ENCODE measurements around the gene HS3ST2.
"Not testable (repeated sequence)": the region's sequence is repeated elsewhere in the genome, so short reads cannot be mapped to it uniquely, and the experiment has no call there.

The HS3ST2 gene

DNA sequence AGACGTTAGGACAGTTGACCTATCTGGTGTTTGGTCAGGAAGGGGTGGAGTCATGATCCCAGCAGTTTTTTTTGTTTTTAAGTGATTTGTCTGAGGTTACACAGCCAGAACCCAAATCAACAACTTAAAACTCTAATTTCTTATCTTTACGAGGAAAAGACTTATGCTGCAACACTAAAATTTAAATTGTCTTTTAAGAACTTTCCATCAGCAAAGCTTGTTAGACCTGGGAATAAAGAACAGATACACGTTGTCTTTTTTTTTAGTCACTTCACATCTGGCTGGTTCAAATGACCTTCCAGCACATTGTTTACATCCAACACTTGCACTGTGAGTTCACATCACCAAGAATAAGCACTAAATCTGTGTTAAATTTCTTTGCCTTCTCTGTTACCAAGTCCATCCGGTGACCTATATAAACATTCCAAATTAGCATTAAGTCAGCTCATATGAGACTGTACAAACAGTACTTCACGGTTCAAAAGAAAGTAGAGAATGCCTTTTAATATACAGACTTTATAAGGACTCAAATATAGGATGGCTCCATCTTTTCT, 115.0 kb downstream of the HS3ST2 start:
- DNase-seq (ENCODE audit: insufficient read length, low spot score) (no peak), FAIRE-seq (no peak)

DNA sequence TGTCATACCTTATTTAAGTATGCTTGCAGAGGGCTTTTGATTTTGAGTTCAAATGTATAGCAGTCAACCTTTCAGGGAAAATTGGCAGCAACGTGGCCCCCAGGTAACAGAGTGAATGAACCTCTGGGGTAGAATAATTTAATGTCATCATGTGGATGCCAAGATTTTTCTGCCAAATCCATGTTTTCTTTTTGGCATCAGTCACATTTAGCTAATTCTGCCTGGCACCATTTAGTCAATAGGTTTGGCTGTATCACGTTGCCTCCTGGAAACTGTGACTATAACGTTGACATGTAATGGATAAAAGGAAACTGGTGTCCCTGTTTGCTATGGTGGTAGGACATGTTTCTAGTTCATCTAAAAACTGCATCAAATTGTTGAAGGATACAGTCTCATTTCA, 115.5 kb downstream of the HS3ST2 start:
- no peak for FAIRE-seq
- DNase-seq (ENCODE audit: insufficient read length, low spot score), result no peak

DNA sequence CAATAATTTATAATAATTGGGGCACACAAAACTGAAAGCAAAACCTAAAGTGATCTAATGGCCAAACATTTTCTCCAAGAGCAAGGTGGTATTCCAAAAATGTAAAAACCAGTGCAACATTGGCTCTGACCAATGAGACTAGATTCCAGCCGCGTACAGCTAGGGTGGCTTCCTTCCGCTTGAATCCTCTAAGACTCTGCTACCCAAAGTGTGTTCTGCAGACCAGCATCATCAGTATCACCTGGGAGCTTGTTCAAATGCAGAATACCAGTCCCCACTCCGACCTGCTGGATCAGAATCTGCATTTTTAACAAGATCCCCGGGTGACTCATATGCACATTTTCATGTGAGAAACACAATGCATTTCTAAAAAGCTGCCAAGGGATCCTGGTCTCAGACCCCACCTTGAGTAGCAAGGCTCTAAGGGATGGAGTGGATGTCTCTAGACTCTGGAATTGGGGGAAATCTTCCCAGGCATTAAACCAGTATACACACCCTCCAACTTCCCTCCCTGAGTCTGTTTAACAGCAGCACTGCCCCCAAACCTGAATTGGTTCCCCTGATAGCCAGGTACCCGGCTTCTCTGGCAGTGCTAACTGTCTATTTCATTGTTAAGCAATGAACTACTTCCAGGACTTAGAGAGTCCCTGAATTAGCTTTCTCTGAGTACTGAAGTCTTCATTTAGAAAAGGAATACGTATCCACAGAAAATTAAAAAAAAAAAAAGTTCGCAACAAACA, 118.2 kb downstream of the HS3ST2 start:
- FAIRE-seq, result no peak
- no peak for DNase-seq (ENCODE audit: insufficient read length, low spot score)

- no peak for FAIRE-seq
Measured at GRCh38 chr16:22933173-22933572, 119.2 kb downstream of the HS3ST2 start.

GRCh38 chr16:22934786-22935185, 120.8 kb downstream of the HS3ST2 start:
- no peak for FAIRE-seq
- no peak for DNase-seq (ENCODE audit: insufficient read length, low spot score)

More at GRCh38 chr16:22933173-22933572, 119.2 kb downstream of the HS3ST2 start:
- DNase-seq (ENCODE audit: insufficient read length, low spot score), result no peak

GRCh38 chr16:22937169-22937568, 123.2 kb downstream of the HS3ST2 start:
- DNase-seq (ENCODE audit: insufficient read length, low spot score) (no peak), FAIRE-seq (no peak)

DNA sequence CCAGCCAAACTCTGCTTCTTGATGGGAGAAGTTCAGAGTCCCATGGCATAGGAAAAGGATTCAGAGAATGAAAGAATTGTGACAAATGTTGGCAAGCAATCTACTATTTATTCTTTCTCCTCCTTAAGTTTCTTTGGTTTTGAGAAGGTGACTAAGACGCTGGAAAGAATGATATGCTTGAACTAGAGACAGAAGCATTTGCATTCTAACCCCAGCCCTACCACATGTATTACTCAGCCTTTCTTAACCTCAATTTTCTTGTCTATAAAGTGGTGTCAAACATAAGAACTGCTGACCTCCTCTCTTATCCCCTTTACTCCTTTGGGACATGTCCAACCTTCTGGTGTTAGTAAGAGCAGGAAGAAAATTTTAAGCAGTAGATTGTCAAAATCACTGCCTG, 124.7 kb downstream of the HS3ST2 start:
- DNase-seq (ENCODE audit: insufficient read length, low spot score) (no peak), FAIRE-seq (no peak)

- not testable (repeated sequence) for DNase-seq (ENCODE audit: insufficient read length, low spot score); FAIRE-seq
Measured at GRCh38 chr16:22939744-22940363, 125.9 kb downstream of the HS3ST2 start.

- FAIRE-seq, result no peak
- no peak for DNase-seq (ENCODE audit: insufficient read length, low spot score)
Measured at GRCh38 chr16:22941970-22942501, 128.1 kb downstream of the HS3ST2 start.

GRCh38 chr16:22942811-22943210, 128.8 kb downstream of the HS3ST2 start:
- DNase-seq (ENCODE audit: insufficient read length, low spot score) (no peak), FAIRE-seq (no peak)

GRCh38 chr16:22945361-22945760, 131.4 kb downstream of the HS3ST2 start:
- FAIRE-seq, result no peak

DNA sequence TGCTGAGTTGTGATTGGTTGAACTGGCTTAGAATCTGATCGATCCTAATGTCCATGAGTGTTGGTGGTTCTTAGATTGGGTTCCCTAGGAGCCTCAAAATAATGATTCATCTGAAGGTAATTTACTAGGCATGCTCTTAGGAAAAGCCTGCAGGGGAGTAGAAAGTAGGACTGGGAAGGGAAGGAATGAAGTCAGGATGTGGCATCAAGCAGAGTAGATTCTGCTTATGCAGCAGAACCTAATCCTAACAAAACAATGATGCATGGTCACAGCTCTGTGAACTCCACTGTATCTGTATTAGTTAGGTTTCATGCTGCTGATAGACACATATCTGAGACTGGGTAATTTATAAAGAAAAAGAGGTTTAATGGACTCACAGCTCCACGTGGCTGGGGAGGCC, 132.5 kb downstream of the HS3ST2 start:
- DNase-seq (ENCODE audit: insufficient read length, low spot score) (no peak), FAIRE-seq (no peak)

More at GRCh38 chr16:22945361-22945760, 131.4 kb downstream of the HS3ST2 start:
- no peak for DNase-seq (ENCODE audit: insufficient read length, low spot score)

DNA sequence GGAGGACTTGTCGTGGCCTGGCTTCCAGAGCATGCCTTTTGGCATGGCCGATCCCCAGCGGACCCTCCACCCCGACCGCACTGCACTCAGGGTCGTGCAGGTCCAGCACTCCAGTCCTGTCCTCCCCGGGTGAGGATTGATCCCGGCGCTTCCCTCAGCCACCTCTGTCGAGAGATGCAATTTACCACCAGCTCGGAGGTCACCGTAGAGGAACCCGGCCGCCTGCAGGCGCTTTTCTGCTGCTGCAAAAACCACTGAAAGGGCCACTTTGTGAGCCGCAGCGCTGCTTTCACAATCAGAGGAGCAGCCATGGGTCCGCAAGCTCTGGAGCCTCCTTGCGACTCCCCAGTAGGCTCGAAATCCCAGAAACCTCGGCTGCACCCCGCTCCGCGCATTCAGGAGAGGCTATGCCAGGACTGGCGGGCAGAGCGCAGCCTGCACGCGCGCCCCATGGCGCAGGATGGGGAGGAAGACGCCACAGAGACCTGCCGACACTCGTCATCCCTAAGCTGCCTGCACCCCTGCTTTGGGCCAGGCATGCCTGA, 134.2 kb downstream of the HS3ST2 start:
- FAIRE-seq, result no peak
- DNase-seq (ENCODE audit: insufficient read length, low spot score), result no peak

GRCh38 chr16:22948603-22949368, 134.8 kb downstream of the HS3ST2 start:
- DNase-seq (ENCODE audit: insufficient read length, low spot score) (peak; percentile 15), FAIRE-seq (no peak)

GRCh38 chr16:22955461-22956070, 141.6 kb downstream of the HS3ST2 start:
- DNase-seq (ENCODE audit: insufficient read length, low spot score), result no peak
- no peak for FAIRE-seq

DNA sequence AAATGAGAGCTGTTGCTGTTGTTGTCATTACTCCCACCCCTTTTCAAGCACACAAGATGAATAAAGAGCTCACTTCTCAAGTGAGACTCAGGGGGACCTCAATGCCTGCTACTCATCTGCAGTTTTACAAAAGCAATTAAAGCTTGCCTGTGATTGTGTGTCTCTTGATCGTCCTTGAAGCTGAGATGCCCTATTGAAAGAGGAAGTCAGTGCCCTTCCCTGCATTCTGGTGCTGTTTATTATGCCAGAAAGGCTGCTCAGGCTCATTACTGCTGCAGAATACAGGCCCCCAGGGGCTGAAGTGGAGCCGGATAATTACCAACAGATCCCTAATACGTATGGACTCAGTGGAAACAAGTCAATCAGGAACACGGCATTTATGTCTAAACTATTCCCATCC, 147.2 kb downstream of the HS3ST2 start:
- no peak for DNase-seq (ENCODE audit: insufficient read length, low spot score)
- FAIRE-seq, result no peak

DNA sequence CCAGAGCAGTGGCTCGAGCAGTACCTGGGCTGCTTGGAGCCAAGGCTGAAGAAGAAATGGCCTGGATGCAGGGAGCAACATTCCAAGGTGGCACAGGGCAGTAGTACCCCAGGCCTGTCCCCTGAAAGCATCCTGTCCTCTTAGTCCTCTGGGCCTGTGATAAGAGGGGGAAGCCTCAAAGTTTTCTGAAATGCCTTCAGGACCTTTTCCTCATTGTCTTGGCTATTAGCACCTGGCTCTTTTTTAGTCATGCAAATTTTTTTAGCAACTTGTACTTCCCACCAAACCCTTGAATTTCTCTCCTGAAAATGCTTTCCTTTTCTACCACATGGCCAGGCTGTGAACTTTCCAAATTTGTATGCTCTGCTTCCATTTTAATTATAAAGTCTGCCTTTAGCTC, 148.9 kb downstream of the HS3ST2 start:
- DNase-seq (ENCODE audit: insufficient read length, low spot score) (no peak), FAIRE-seq (no peak)
